Body of pancreas (tissue), 4 donors: ENCODE measurements around the gene TNFSF12. TPM values are rescaled to one million over a fixed set of nuclear protein-coding genes. Genes with fewer than 3 reads are reported as not detected.
"Not testable (repeated sequence)": the region's sequence is repeated elsewhere in the genome, so short reads cannot be mapped to it uniquely, and the experiment has no call there.

ENCODE experiments used
- ATAC-seq: fragments of 150-250 bp; one replicate; pipeline ENCODE4 v1.9.1; 2016
- DNase-seq, 4 donors: peaks; one replicate each; pipeline ENCODE4 v3.0.0-alpha.2; 2019
- H3K27ac ChIP-seq, 4 donors: fragments of 200-600 bp; sonication (generic); 1 replicate in 3 of 4; 2 replicates in 1 of 4; pipeline versions ENCODE4 v1.5.1 to v1.6.1; 2016 to 2019; ENCODE audit warnings: mild to moderate bottlenecking in 1 of 4, mixed read lengths in 1 of 4, moderate library complexity in 1 of 4
- H3K27me3 ChIP-seq, 2 donors: fragments of 200-600 bp; sonication (generic); one replicate each; pipeline ENCODE4 v1.6.0; 2016; ENCODE audit warnings: mild to moderate bottlenecking in 1 of 2
- H3K36me3 ChIP-seq, 2 donors: fragments of 200-600 bp; sonication (generic); replicated peaks in 1 of 2; 2 replicates each; pipeline ENCODE4 v1.5.1; 2016; ENCODE audit warnings: low read depth in 2 of 2; ENCODE audit not compliant: insufficient read depth in 1 of 2
- H3K4me1 ChIP-seq: fragments of 200-600 bp; sonication (generic); one replicate; pipeline ENCODE4 v1.6.0; 2016
- H3K4me3 ChIP-seq, 2 donors: fragments of 200-600 bp; sonication (generic); 1 replicate in 1 of 2; 2 replicates in 1 of 2; pipeline ENCODE4 v1.5.1; 2016 to 2019
- H3K9me3 ChIP-seq, 3 donors: fragments of 200-600 bp; sonication (generic); 1 replicate in 2 of 3; 2 replicates in 1 of 3; pipeline ENCODE4 v1.5.1; 2016
- CTCF ChIP-seq, 7 experiments: fragments of 450-650 bp in 4 of 7; fragments of 200-600 bp in 3 of 7; sonication (generic) in 3 of 7; IDR thresholded peaks; one replicate each; pipeline ENCODE4 v1.5.1; 2016 to 2019; ENCODE audit warnings: antibody characterized with exemption in 7 of 7
- POLR2A ChIP-seq, 3 donors: fragments of 450-650 bp; IDR thresholded peaks; one replicate each; pipeline ENCODE4 v1.6.1; 2016; ENCODE audit warnings: antibody characterized with exemption in 3 of 3, mild to moderate bottlenecking in 2 of 3
- WGBS, 2 donors: methylation state at CpG; one replicate each; pipeline ENCODE4 v1.1.5; 2017; 5-methylcytosine and 5-hydroxymethylcytosine counted together
- intact Hi-C: fragments of 100-400 bp; cut with DNase I; formaldehyde crosslinking; loops from one replicate; pipeline ENCODE4 v1.15.1; 2023
- small RNA-seq: library from RNA; depleted of rRNA; stranded (forward); fragments of <200 nt; gene quantifications from one replicate; pipeline ENCODE3, GENCODE V24; 2016
- total RNA-seq, 2 donors: library from RNA; depleted of rRNA; stranded (reverse); fragments of >200 nt; gene quantifications; one replicate each; pipeline ENCODE4 v1.1.0, GENCODE V29; 2016

Gene TNFSF12
- total RNA-seq, 2 donors from 2014 or later: 32.2 to 48.8 TPM

- ATAC-seq (no peak), DNase-seq (no peak)
- no peak for TF ChIP-seq POLR2A (IDR thresholded peaks at IDR 0.05)
- TF ChIP-seq CTCF (IDR thresholded peaks at IDR 0.05): no peak
- H3K27ac ChIP-seq: no peak overlapping the region
- 91% methylated on average over 12 of the region's 12 CpGs for WGBS, 2 donors
- no peak overlapping the region for H3K4me3 ChIP-seq
- intact Hi-C loops: no loop called here
- no peaks in the 10 kb centered on the region for H3K27me3 ChIP-seq
- H3K4me1 ChIP-seq: peaks cover 13% of the 10 kb centered on the region
- H3K9me3 ChIP-seq: no peaks in the 10 kb centered on the region
- H3K36me3 ChIP-seq: peaks cover 35 to 40% of the 10 kb centered on the region in 2 donors
Measured at GRCh38 chr17:7593296-7593695, 44.4 kb downstream of the TNFSF12 start.

- intact Hi-C loops, H3K9me3 ChIP-seq, ATAC-seq, H3K27ac ChIP-seq, H3K4me1 ChIP-seq, DNase-seq, H3K4me3 ChIP-seq, H3K27me3 ChIP-seq: not testable (repeated sequence)
- peaks cover 40 to 53% of the 10 kb centered on the region in 2 donors for H3K36me3 ChIP-seq
- WGBS, 2 donors: 80 to 92% methylated on average over 4 to 5 of the region's 5 CpGs
Measured at GRCh38 chr17:7597561-7597960, 48.7 kb downstream of the TNFSF12 start.

- intact Hi-C loops: no loop called here
- Histone ChIP-seq H3K4me1 (peaks cover 6% of the 10 kb centered on the region), H3K4me3 (no peak overlapping the region), H3K27ac (no peak overlapping the region), H3K9me3 (no peaks in the 10 kb centered on the region), H3K27me3 (no peaks in the 10 kb centered on the region), H3K36me3 (peaks cover 0 to 16% of the 10 kb centered on the region in 2 donors)
- no peak for TF ChIP-seq POLR2A (IDR thresholded peaks at IDR 0.05)
- no peak for TF ChIP-seq CTCF (IDR thresholded peaks at IDR 0.05)
- no peak for DNase-seq
- 93 to 98% methylated on average over 4 of the region's 4 CpGs for WGBS, 2 donors
- ATAC-seq: no peak
Measured at GRCh38 chr17:7606280-7606679, 57.4 kb downstream of the TNFSF12 start.

Small RNA genes lying within 50 kb of the gene (small RNA-seq; reads per million reads assigned to genes)
- gene CD68 (not detected), gene RF00019 (not detected), gene SNORA48 (not detected), gene SNORD10 (not detected)

Other genes with a start within 250 kb of the TNFSF12 start
- gene EIF5A, start 241.4 kb upstream of the TNFSF12 start, total RNA-seq: 100 to 1,000 TPM in 1 of 2 donors, 10 to 100 TPM in 1; 97.0 to 134 TPM
- 10 to 100 TPM; 71.9 to 75.8 TPM for gene GPS2, start 233.7 kb upstream of the TNFSF12 start, total RNA-seq
- 10 to 100 TPM; 28.8 to 41.2 TPM for gene NEURL4, start 219.7 kb upstream of the TNFSF12 start, total RNA-seq
- 1 to 10 TPM in 1 of 2 donors, under 1 TPM in 1; 0.99 to 2.1 TPM for gene ACAP1, start 212.5 kb upstream of the TNFSF12 start, total RNA-seq
- gene KCTD11, start 196.9 kb upstream of the TNFSF12 start, total RNA-seq: 1 to 10 TPM; 2.6 to 5.6 TPM
- not detected for gene TMEM95, start 193.9 kb upstream of the TNFSF12 start, total RNA-seq
- 10 to 100 TPM; 12.7 to 15.8 TPM for gene TNK1, start 168.0 kb upstream of the TNFSF12 start, total RNA-seq
- gene PLSCR3, start 154.5 kb upstream of the TNFSF12 start, total RNA-seq: 10 to 100 TPM; 13.2 to 15.8 TPM
- 10 to 100 TPM; 14.5 to 21.8 TPM for gene TMEM256, start 145.0 kb upstream of the TNFSF12 start, total RNA-seq
- 1 to 10 TPM; 5.2 to 6.3 TPM for gene NLGN2, start 141.2 kb upstream of the TNFSF12 start, total RNA-seq
- gene SPEM1, start 128.7 kb upstream of the TNFSF12 start, total RNA-seq: not detected
- gene SPEM2, start 123.4 kb upstream of the TNFSF12 start, total RNA-seq: not detected
- not detected for gene SPEM3, start 120.2 kb upstream of the TNFSF12 start, total RNA-seq
- 1 to 10 TPM; 3.6 to 9.6 TPM for gene TMEM102, start 113.6 kb upstream of the TNFSF12 start, total RNA-seq
- 1 to 10 TPM in 1 of 2 donors, not detected in 1; 2.1 TPM for gene FGF11, start 109.5 kb upstream of the TNFSF12 start, total RNA-seq
- gene CHRNB1, start 104.0 kb upstream of the TNFSF12 start, total RNA-seq: 1 to 10 TPM; 2.6 to 8.8 TPM
- gene ZBTB4, start 69.4 kb upstream of the TNFSF12 start, total RNA-seq: 10 to 100 TPM; 30.9 to 38.2 TPM
- gene SLC35G6, start 67.6 kb upstream of the TNFSF12 start, total RNA-seq: not detected
- 100 to 1,000 TPM in 1 of 2 donors, 10 to 100 TPM in 1; 36.3 to 124 TPM for gene POLR2A, start 64.7 kb upstream of the TNFSF12 start, total RNA-seq
- 10 to 100 TPM; 11.9 to 18.8 TPM for gene TNFSF13, start 9.7 kb downstream of the TNFSF12 start, total RNA-seq
- gene SENP3, start 12.9 kb downstream of the TNFSF12 start, total RNA-seq: 10 to 100 TPM; 25.7 to 28.0 TPM
- gene CD68, start 30.6 kb downstream of the TNFSF12 start, total RNA-seq: 10 to 100 TPM in 1 of 2 donors, 1 to 10 TPM in 1; 4.3 to 14.8 TPM
- 10 to 100 TPM; 27.0 to 37.6 TPM for gene MPDU1, start 34.8 kb downstream of the TNFSF12 start, total RNA-seq
- gene SOX15, start 41.0 kb downstream of the TNFSF12 start, total RNA-seq: not detected
- 10 to 100 TPM; 10.2 to 10.9 TPM for gene FXR2, start 65.8 kb downstream of the TNFSF12 start, total RNA-seq
- 100 to 1,000 TPM in 1 of 2 donors, 10 to 100 TPM in 1; 59.9 to 148 TPM for gene SAT2, start 78.8 kb downstream of the TNFSF12 start, total RNA-seq
- gene SHBG, start 81.1 kb downstream of the TNFSF12 start, total RNA-seq: not detected
- 1 to 10 TPM in 1 of 2 donors, under 1 TPM in 1; 0.78 to 1.3 TPM for gene ATP1B2, start 101.9 kb downstream of the TNFSF12 start, total RNA-seq
- 10 to 100 TPM; 12.2 TPM for gene TP53, start 138.4 kb downstream of the TNFSF12 start, total RNA-seq
- gene WRAP53, start 139.4 kb downstream of the TNFSF12 start, total RNA-seq: 1 to 10 TPM; 3.4 to 5.6 TPM
- under 1 TPM; 0.33 to 0.78 TPM for gene EFNB3, start 156.1 kb downstream of the TNFSF12 start, total RNA-seq
- gene DNAH2, start 168.7 kb downstream of the TNFSF12 start, total RNA-seq: under 1 TPM; 0.26 to 0.66 TPM